Measurements from ENCODE around the gene PPP1R13B.
"Not testable (repeated sequence)": the region's sequence is repeated elsewhere in the genome, so short reads cannot be mapped to it uniquely, and the experiment has no call there.

The PPP1R13B gene

DNA sequence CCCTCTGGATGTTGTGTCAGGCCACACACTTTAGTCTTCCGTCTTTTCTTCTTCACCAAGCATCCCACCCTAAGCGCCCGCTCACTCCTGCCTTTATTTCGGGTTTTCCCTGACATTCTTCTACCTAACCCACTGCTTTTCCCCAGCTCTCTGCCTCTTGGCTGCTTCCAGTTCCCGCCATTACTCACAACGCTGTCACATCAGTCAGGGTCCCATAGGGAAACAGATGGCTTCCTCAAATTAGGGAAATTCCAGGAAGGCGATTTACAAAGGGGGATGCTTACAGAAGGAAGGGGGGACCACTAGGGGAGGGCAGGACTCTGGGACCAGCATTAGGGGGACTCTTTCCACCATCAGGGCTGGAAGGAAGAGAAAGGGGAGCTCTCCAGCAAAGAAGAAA, 9.2 kb upstream of the PPP1R13B start:
- no peak for DNase-seq

DNA sequence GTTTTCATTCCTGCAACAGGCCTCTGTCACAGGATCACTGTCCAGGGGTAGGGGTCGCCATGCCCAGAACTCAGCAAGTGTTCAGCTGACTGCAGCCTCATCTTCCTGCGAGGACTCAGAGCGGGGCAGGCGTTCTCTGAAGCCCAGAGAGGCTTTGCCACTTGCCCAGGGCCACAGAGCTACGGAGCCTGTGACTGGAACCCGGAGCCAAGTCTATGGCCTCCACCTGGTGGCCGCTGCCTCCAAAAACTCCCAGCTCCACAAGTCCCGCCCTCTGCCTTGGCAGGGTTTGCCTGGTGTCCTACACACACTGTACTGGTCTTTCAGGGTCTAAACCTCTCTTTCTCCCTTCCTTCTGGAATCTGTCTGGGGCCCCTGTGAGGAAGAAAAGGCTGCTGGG, 8.7 kb upstream of the PPP1R13B start:
- DNase-seq, result no peak

DNA sequence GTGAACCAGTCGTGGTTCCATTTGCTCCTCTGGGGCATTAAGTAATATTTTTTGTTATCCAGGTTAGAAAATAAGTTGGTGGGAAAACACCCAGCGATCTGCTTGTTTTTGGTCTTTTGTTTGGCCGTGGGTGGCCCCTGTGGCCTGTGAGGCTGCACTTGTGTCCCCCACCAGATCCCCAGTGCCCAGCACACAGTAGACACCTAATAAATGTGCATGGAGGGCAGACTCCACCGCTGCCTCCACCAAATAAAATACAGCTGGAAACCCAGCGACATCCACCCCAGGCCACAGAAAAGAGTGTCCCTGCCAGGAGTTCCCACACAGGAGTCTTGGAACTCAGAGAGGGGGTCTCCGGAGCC, 8.3 kb upstream of the PPP1R13B start:
- DNase-seq, result no peak

DNA sequence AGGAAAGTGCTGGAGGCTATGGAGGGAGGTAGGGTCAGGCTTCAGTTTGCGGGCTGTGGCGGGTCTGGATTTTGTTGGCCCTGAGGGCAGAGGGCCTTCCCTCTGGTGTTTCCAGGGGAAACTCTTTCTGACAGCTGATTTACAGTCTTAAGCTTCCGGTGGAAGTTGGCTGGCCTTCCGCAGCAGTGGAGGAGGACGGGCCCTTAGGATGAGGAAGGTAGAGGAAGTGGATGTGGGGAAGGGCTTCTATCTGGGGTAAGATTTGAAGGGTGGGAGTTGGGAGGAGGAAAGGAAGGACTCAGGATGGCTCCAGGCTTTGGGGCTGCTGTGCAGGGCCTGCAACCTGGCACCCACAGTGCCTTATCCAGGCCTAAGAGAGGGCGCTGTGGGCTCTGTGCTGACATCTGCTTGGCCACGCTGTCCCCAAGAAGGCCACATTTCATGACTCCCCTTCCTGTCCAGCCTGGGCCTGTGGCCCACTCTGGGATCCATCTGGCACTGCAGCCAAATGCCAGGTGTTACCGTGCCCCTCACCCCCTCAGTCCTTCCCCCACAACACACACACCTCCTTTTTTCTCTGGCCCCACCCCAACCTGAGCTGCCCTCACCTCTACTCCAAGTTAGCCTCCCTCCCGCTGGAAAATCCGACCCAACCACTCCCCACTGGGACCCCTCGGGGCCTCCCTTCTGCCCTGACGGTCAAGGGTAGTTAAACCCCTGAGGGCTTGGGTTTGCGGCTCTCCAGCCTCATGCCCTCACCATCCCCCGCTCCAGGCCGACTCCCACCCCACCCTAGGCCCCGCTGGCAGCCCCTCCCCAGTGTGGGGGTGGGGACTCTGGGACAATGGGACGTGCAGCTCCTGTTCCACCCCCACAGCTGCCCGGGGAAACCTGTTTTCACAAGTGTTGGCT, 7.7 kb upstream of the PPP1R13B start:
- no peak for DNase-seq

DNA sequence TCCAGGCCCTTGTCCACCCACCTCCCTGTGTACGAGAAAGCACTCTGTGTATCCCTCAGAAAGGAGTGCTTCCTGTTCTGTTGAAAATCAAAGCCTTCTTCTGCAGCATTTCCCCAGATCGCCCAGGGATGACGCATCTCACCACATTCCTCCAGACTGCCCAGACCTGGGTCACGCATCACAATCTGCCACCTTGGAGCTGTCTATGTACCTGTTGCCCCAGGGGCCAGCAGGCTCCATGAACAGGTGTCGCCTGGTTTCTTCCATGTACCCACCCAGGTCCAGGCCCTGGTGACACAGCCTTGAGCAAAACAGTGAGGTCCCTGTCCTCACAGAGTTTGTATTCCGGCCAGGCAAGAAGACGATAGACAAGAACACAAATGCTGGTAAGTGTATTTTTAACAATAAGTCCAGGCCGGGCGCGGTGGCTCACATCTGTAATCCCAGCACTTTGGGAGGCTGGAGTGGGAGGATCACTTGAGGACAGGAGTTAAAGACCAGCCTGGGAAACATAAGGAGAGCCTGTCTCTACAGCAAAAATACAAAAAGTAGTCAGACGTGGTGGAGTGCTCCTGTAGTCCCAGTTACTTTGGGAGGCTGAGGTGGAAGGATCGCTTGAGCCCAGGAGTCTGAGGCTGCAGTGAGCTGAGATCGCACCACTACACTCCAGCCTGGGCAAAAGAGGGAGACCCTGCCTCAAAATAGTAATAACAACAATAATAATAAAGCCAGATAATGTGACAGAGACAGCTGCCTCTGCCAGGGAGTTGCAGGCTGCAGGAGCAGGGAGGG, 6.8 kb upstream of the PPP1R13B start:
- no peak for DNase-seq

DNA sequence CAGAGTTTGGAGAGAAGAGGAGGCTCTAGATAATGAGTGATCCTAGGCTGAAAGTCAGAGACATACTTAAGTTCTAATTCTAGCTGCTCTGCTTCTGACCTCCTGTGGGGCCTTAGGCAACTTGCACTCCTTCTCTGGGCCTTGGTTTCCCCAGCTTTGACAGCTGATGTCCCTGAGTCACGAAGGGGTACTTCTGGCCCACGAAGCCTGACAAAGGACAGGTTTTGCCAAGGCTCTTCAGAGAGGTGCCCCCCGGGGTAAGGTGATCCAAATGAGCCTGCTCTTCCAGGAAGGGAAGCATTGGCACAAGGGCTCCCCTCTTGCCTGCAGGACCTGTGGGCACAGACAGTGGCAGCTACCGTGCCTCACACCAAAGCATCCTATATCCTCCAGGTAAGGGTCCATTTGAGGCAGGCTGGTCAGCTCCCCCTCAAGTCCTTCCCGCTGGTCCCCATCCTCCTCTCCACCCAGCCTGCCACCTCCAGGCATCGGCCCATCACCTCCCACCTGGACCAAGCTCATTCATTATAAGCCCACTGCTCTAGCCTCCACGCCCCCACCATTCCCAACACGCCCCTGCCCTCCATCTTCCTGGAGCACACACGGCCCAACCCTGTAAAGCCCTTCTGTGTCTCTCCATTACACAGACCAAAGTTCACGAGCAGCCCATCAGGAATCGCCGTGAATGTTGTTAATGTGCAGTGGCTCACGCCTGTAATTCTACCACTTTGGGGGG, 1.9 kb upstream of the PPP1R13B start:
- no peak for DNase-seq

DNA sequence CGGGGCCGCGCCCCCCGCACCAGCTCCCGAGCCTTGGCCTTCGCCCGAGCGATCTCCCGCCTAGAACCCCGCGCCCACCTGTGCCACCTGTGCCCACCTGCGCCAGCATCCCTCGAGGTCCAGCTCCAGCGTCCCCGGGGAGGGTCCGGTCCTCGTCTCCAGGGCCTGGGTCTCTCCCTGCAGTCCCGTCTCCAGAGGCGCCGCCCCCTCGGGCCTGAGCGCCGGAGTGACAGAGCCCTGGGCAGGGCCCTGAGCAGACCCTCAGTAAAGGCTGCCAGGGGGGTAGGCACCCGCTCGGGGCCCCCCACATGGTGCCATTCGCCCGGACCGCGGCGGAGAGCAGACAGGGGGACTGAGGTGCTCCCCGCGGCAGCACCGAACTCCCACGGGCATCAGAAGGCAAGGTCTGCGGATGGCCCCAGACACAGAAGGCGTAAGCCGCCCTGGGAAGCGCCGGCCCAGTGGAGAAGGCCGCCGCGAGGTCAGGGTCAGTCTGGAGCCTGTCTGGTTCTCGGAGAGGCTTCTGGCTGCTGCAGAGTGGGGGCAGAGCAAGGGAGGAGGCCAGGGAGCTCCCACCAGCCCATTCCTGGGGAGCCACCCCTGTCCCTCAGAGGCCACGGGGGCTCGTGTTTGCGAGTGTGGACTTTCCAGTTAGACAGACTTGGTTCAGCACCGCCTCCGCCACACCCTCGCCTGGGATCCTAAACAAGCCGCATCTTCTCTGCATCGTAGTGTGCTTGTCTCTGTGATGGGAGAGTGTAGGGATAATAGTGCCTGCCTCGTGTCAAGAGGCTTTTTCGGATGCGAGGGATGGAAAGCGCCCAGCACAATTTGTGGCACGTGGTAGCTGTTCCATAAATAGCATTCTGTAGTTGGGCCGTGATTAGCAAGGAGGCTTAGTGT, 1.1 kb upstream of the PPP1R13B start:
- DNase-seq, result no peak

DNA sequence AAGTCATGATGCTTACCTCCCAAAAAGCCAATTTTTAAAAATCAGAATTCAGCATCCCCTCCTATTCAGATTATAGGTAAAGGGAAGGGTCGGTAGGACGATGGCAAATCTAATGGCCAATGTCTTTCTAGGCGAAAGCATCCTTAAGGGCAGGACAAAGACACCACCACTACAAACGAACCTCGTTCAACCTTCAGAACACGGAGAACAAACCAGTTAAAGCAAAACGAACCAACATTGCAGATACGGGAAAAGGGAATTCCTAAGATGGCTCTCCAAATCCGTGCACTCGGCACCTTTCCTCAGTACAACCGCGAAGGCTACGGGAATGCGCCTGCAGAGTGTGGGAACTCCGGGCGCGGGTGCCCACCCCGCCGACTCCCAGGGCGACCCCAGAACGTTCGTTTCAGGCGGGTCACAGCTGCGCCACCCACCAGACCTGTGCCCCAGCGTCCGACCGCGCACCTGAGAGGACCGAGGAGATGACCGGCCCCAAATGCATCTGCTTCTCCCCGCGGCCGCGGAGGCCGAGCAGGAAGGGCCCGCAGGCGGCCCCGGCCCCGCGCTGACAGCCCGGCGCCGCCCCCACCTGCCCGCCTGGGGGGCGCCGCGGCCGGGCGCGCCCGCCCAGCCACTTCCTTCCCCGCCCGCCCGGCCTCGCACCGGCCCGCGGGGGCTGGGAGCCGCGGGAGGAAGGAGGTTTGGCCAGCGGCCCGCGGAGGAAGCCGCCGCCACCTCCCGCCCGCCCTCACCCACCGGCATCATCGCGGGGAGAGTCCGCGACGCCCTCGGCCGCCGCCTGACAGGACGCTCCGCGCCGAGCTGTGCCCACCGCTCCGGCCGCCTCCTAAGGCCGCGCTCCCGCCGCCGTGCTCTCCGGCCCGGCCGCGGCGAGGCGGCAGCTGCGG, 578 bp downstream of the PPP1R13B start:
- no peak for DNase-seq

DNA sequence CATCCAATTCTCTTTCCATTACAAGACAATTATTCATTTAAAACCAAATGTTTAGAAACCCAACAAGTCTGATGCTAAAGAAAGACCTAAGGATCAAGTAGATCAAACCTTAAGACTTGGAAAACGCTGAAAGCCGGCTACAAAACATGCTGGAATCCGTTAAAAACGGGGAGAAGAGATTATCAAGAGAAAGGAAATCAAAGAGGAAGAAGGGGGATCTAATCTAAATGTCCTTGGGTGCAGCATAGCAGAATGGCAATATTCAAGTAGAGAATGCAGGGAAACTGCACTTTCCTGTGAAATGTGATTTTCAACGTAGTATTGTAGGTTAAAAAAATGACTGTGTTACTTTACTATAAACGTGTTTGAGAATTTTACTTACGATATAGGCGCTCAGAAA, 1.3 kb downstream of the PPP1R13B start:
- no peak for DNase-seq

DNA sequence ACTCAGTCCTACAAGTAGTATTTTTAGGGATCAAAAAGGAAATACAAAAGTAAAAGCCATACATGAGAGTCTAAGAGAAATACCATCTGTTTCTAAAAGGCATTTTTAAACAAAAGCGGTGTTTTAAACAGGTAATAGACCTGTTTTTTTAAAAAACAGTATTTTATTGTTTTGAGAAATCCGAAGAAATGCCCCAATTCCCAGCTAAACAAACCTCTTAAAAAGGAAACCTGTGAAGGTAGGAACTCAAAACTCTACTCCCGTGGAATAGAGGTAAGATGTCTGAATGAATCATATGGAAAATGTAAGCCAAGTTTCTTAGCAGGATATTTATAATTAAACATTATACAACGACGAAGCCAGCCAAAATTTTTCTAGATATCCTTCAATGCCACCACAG, 2.0 kb downstream of the PPP1R13B start:
- DNase-seq, result no peak

DNA sequence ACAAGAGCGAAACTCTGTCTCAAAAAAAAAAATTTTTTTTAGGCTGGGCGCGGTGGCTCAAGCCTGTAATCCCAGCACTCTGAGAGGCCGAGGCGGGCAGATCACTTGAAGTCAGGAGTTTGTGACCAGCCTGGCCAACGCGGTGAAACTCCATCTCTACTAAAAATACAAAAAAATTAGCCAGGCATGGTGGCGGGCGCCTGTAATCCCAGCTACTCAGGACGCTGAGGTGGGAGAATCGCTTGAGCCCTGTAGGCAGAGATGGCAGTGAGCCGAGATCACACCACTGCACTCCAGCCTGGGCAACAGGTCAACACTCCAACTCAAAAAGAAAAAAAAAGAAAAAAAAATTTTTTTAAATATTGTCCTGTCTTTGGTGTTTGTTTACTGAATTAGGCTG, 6.1 kb downstream of the PPP1R13B start:
- DNase-seq, result not testable (repeated sequence)

DNA sequence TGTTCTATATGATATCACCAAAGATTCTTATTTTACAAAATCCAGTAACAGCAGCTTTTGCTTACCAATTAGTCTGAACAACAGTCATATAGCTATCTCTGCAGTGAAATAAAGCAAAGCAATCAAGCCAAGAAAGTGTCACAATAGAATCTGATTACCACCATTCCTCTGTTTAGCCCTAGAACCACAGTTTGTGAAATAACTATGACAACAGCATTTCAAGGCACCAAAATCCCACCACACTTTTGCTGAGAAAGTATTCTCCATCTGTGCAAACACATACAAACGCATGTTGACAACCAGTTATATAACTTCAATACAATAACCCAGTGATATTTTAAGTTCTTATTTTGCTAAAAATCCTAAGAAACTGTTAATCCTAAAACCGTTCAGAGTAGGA, 7.4 kb downstream of the PPP1R13B start:
- no peak for DNase-seq

DNA sequence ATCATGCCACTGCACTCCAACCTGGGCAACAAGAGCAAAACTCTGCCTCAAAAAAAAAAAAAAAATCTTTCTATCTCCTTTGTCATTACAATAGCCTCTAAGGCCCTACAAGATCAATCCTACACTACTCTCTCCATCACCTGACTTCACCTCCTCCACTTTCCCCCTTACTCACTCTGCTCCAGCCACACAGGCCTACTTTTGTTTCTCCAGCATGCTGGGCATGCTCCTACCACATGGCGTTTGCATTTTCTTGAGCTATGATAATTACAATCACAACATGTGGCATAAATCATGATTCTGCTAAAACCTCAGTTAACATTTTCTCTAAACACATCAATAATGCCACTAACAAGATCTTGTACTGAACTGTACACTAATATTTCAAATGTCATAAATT, 7.8 kb downstream of the PPP1R13B start:
- no peak for DNase-seq

DNA sequence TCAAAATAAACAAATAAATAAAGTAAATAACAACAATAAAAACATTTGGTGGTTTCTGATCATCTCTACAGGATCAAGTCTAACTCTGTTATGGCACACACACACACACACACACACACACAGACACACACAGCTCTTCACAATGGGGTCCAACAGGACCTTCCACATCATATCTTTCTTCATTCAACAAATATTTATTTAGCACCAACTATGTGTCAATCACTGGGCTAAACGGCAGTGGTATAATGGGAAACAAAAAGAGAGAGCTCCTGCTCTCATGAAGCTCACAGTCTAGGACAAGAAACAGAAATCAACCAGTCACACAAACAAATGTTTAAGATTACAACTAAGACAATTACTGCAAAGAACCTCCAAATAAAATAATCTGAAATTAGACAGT, 9.3 kb downstream of the PPP1R13B start:
- no peak for DNase-seq

DNA sequence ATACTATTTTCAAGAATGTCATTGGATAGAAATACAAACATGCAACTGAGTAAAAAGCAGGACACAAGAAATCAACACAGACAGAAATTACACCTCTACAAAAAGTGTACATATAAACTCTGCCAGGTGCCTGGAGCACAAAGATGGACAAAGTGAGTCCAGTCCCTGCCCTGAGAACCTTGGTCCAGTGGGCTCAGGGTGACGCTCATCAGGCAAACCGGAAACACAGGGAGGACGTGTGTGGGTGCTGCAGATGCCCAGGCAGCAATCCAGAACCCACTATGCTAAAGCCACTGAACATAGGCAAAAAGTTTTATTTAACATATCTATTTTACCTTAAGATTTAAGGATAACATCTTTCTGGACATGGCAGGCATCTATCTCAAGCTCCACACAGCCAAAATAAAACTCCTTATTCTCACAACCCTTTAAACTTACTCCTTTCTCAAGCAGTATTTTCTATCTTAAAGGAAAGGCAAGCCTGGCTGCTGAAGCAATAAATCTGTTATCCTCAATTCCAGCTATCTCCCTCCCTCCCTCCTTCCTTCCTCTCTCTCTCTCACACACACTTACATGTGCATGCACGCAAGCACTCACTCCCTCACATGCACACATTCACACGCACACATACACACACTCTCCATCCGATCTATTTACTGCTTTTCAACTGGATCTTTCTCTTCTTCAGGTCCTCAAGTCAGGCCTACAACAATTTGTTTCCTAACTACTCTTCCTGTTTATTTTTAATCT, 10.2 kb downstream of the PPP1R13B start:
- DNase-seq, result no peak

DNA sequence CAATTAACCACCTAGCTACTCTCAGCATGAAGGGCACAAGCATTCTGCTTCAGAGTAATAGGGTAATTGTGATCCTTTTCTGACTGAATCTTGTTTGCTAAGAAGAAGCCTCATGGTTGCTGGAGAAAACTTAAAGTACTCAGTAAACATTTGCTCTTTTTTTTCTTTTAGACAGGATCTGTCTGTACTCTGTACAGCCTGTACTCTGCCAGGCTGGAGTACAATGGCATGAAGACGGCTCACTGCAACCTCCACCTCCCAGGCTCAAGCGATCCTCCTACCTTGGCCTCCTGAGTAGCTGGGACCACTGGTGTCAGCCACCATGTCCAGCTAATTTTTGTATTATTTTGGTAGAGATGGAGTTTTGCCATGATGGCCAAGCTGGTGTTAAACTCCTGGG, 12.4 kb downstream of the PPP1R13B start:
- no peak for DNase-seq

DNA sequence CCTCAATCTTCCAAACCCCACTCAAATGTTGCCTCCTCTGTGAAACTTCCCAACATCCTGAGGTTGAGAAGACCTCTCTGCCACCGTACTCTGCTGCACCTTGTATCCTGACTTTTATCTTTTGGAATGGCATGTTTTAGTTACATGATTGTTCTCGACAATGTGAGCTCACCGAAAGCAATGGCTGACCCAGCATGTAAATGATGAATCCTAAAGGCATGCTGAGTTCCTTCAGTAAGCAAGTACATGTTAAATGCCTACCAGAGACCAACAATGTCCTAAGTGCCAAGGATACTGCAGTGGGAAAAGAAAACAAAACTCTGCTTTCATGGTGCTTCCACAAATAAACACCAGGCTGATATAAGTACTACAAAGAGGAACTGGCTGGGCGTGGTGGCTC, 13.7 kb downstream of the PPP1R13B start:
- no peak for DNase-seq

DNA sequence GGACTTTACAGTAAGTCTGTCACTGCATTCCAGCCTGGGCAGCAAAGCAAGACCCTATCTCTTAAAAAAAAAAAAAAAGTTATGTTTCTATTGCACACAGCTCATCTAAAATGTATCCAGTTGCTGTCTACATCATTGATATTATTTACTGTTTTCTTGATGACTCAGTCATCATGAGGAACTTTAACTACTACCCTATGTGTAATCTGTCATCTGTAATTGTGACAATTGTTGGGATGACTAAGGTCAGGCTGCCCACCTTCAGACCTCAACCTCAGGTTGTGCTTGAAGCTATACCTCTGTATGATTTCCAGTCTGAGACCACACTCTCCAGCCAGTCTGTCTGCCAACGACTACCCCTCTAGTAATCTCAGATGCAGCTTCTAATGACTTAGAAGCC, 15.3 kb downstream of the PPP1R13B start:
- DNase-seq, result no peak

DNA sequence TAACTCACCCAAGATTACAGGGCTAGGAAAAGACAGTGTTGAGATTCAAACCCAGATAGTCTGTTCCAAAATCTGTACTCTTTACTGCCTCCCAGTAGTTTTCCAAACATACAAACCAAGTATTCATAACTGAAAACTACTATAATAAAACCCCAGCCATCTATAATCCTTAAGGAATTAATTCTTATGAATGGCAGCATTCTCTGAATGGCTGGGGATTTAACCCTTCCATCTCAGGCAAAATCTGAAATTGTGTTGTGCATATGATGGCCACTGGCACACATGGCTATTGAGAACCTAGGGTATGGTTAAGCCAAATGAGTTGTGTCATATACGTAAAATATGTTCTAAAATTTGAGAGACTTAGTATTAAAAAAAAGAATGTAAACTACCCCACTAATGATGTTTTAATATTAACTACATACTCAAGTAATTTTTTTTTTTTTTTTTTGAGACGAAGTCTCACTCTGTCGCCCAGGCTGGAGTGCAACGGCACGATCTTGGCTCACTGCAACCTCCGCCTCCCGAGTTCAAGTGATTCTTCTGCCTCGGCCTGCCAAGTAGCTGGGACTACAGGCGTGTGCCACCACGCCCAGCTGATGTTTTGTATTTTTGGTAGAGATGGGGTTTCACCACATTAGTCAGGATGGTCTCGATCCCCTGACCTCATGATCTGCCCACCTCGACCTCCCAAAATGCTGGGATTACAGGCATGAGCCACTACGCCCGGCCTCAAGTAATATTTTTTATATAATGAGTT, 16.7 kb downstream of the PPP1R13B start:
- DNase-seq, result no peak
